Measurements from ENCODE around the gene OR4P4. TPM values are rescaled to one million over a fixed set of nuclear protein-coding genes. Genes with fewer than 3 reads are reported as not detected.
A peak's percentile ranks its signal among the peaks of the same experiment; 100 is the strongest.

OR4P4 gene
- total RNA-seq, 1 donor from 2014 or later = not detected

- TF ChIP-seq, protein P1, sequence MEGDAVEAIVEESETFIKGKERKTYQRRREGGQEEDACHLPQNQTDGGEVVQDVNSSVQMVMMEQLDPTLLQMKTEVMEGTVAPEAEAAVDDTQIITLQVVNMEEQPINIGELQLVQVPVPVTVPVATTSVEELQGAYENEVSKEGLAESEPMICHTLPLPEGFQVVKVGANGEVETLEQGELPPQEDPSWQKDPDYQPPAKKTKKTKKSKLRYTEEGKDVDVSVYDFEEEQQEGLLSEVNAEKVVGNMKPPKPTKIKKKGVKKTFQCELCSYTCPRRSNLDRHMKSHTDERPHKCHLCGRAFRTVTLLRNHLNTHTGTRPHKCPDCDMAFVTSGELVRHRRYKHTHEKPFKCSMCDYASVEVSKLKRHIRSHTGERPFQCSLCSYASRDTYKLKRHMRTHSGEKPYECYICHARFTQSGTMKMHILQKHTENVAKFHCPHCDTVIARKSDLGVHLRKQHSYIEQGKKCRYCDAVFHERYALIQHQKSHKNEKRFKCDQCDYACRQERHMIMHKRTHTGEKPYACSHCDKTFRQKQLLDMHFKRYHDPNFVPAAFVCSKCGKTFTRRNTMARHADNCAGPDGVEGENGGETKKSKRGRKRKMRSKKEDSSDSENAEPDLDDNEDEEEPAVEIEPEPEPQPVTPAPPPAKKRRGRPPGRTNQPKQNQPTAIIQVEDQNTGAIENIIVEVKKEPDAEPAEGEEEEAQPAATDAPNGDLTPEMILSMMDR (IDR thresholded peaks at IDR 0.05) = no peak
- Histone ChIP-seq H3K27ac (no peak overlapping the region), H3K4me3 (no peak overlapping the region), H3K4me1 (no peaks in the 10 kb centered on the region), H3K9me3 (no peaks in the 10 kb centered on the region), H3K36me3 (no peaks in the 10 kb centered on the region), H3K27me3 (no peaks in the 10 kb centered on the region)
- DNase-seq (no peak), ATAC-seq (no peak)
- intact Hi-C loops (cut with DNase I) = no loop called here
Measured at GRCh38 chr11:55655096-55655495, 20.2 kb downstream of the OR4P4 start.

DNA sequence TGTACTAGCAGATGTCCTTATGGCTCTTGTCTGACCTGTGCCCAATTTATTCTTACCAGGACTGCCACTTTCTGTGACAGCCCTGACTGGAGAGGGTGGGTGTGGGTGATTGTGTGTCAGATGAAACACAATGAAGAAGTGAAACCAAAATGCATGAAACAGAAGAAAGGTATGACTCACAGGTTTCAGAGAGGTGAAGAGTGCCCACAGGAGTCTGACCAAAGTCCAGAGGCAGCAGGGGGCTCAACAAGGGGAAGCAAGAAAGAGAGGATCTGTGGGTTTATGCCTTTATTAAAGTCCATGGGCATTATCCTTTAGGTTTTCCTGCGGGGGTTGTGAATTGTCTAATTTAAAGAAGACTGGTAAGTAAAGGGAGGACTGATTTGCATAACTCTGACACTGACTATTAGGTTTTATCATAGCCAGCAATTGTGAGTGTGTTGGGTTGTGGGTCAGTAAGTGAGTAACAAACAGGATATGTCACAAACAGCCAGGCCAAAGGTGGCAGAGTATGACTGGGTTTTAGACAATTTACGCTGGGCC, 23.2 kb downstream of the OR4P4 start:
- Histone ChIP-seq H3K9me3 (no peaks in the 10 kb centered on the region), H3K27ac (no peak overlapping the region), H3K36me3 (no peaks in the 10 kb centered on the region), H3K27me3 (no peaks in the 10 kb centered on the region), H3K4me3 (no peak overlapping the region), H3K4me1 (no peaks in the 10 kb centered on the region)
- TF ChIP-seq, protein P1 (IDR thresholded peaks at IDR 0.05) = no peak
- ATAC-seq = peak; percentile 50
- no peak for DNase-seq
- intact Hi-C loops (cut with DNase I) = no loop called here

DNA sequence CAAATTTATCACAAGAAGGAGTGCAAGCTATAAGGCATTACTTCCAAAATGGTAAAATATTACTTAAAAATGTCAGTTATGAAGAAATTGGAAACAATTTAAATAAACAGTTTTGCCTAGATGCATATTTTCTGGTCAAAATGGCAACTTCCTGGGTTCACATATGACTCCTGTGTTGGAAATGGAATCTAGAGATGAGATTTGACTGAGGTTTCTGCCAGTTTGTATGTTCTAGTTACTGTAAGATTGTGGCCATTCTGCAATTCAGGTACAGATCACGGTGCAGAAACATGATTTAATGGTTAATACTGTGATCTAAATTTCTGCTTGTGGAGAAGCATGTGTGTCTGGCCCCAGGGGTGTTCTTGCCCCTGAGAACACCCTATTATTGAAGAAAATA, 23.7 kb downstream of the OR4P4 start:
- Histone ChIP-seq H3K27ac (no peak overlapping the region), H3K27me3 (no peaks in the 10 kb centered on the region), H3K4me3 (no peak overlapping the region), H3K36me3 (no peaks in the 10 kb centered on the region), H3K9me3 (no peaks in the 10 kb centered on the region), H3K4me1 (no peaks in the 10 kb centered on the region)
- TF ChIP-seq, protein P1 (IDR thresholded peaks at IDR 0.05) = no peak
- intact Hi-C loops (cut with DNase I) = no loop called here
- no peak for DNase-seq
- ATAC-seq = no peak

DNA sequence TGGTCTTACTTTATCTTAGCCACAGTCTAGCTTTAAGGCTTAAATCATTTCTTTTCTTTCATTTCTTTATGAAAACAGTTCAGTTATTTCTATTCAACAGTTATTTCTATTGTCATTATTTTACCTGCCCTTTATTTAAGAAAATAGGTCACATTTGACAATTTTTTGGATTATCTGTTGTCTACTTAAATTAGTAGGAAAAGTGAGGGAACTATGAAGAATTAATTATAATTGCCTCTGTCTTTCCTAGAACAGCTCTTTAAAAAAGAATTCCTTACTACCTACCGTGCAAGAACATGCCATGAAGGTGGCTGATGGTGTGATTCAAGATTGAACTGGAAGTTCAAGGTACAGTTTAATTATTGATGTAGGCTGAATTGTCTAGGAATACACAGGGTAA, 27.0 kb downstream of the OR4P4 start, which contains the start of gene OR4C6:
Gene OR4C6, plus strand, starts transcription at position 301 of the 400 bp plus-strand sequence. CDS start 2,966 bp downstream, outside the sequence.
- H3K27me3 ChIP-seq = no peaks in the 10 kb centered on the region
- no peaks in the 10 kb centered on the region for H3K4me1 ChIP-seq
- ATAC-seq (no peak), DNase-seq (no peak)
- H3K36me3 ChIP-seq = no peaks in the 10 kb centered on the region
- intact Hi-C loops (cut with DNase I) = no loop called here
- H3K9me3 ChIP-seq = no peaks in the 10 kb centered on the region
- H3K27ac ChIP-seq = no peak within 1 kb of the TSS
- TF ChIP-seq, protein P1 (IDR thresholded peaks at IDR 0.05) = no peak
- H3K4me3 ChIP-seq = no peak within 1 kb of the TSS

DNA sequence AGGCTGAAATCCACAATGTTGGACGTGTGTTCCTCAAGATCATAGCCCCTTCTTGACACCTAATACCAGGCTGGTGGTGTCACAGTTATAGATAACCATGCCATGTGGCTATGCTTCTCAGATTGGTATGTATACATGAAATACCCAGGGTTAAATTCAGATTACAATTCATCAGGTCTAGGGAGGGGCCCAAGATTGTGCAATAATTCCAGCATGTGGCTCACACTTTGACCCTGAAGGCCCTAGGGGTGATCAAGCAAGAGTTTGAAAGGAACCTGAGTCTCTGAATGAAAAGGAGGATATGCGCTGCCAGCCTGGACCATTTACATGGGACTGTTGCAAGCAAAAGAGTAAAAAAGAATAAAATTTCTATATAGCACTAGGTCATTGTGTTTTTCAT, 34.5 kb downstream of the OR4P4 start:
- H3K4me3 ChIP-seq = no peak overlapping the region
- intact Hi-C loops (cut with DNase I) = no loop called here
- no peaks in the 10 kb centered on the region for H3K4me1 ChIP-seq
- DNase-seq (no peak), ATAC-seq (no peak)
- H3K27ac ChIP-seq = no peak overlapping the region
- no peaks in the 10 kb centered on the region for H3K27me3 ChIP-seq
- no peaks in the 10 kb centered on the region for H3K9me3 ChIP-seq
- H3K36me3 ChIP-seq = no peaks in the 10 kb centered on the region
- TF ChIP-seq, protein P1 (IDR thresholded peaks at IDR 0.05) = no peak

- Histone ChIP-seq H3K9me3 (no peaks in the 10 kb centered on the region), H3K4me3 (no peak overlapping the region), H3K4me1 (no peaks in the 10 kb centered on the region), H3K27ac (no peak overlapping the region), H3K27me3 (no peaks in the 10 kb centered on the region), H3K36me3 (no peaks in the 10 kb centered on the region)
- no peak for ATAC-seq
- intact Hi-C loops (cut with DNase I) = no loop called here
- TF ChIP-seq, protein P1 (IDR thresholded peaks at IDR 0.05) = no peak
- DNase-seq = no peak
Measured at GRCh38 chr11:55673860-55674259, 38.9 kb downstream of the OR4P4 start.
